Liver (tissue), 9 donors: Measurements from ENCODE around the gene KLHL33. TPM values are rescaled to one million over a fixed set of nuclear protein-coding genes. Genes with fewer than 3 reads are reported as not detected.

Source experiments
- DNase-seq: peaks from one replicate; pipeline ENCODE4 v3.0.0-alpha.2; 2017; ENCODE audit warnings: low spot score
- H3K27ac ChIP-seq, 2 donors: one replicate each; pipeline ENCODE4 v1.7.0; 2013; ENCODE audit warnings: inconsistent platforms in 2 of 2, low read length in 2 of 2, control low read depth in 1 of 2, low read depth in 1 of 2, mild to moderate bottlenecking in 1 of 2
- H3K27me3 ChIP-seq, 4 donors: one replicate each; pipeline versions ENCODE4 v1.6.1 to v1.7.0; 2013; ENCODE audit warnings: low read length in 3 of 4, inconsistent platforms in 1 of 4, mild to moderate bottlenecking in 1 of 4, moderate library complexity in 1 of 4; ENCODE audit not compliant: control insufficient read depth in 4 of 4, insufficient read depth in 4 of 4
- H3K36me3 ChIP-seq, 4 donors: one replicate each; pipeline versions ENCODE4 v1.6.1 to v1.7.0; 2013; ENCODE audit warnings: low read length in 3 of 4, mild to moderate bottlenecking in 3 of 4, low read depth in 1 of 4, moderate library complexity in 1 of 4; ENCODE audit not compliant: control insufficient read depth in 4 of 4, insufficient read depth in 3 of 4
- H3K4me1 ChIP-seq, 4 donors: one replicate each; pipeline versions ENCODE4 v1.6.1 to v1.7.0; 2013; ENCODE audit warnings: low read length in 3 of 4, mild to moderate bottlenecking in 3 of 4, moderate library complexity in 1 of 4; ENCODE audit not compliant: control insufficient read depth in 4 of 4, insufficient read depth in 4 of 4
- H3K4me3 ChIP-seq, 3 donors: one replicate each; pipeline versions ENCODE4 v1.6.1 to v1.7.0; 2013; ENCODE audit warnings: low read length in 3 of 3, control low read depth in 1 of 3, low read depth in 1 of 3, mild to moderate bottlenecking in 1 of 3
- H3K9ac ChIP-seq, 2 donors: one replicate each; pipeline ENCODE4 v1.7.0; 2013; ENCODE audit warnings: low read length in 2 of 2, mild to moderate bottlenecking in 2 of 2, moderate library complexity in 2 of 2, control low read depth in 1 of 2, low read depth in 1 of 2
- H3K9me3 ChIP-seq, 4 donors: one replicate each; pipeline versions ENCODE4 v1.6.1 to v1.7.0; 2013; ENCODE audit warnings: low read length in 3 of 4; ENCODE audit not compliant: control insufficient read depth in 4 of 4
- ATF3 ChIP-seq: IDR thresholded peaks from 2 replicates; pipeline ENCODE4 v1.6.1; 2016; ENCODE audit warnings: antibody characterized with exemption
- EGR1 ChIP-seq, 2 donors: IDR thresholded peaks; 2 replicates each; pipeline ENCODE4 v1.6.1; 2016 to 2018; ENCODE audit warnings: antibody characterized with exemption in 2 of 2, low read depth in 2 of 2
- FOXA1 ChIP-seq: IDR thresholded peaks from 2 replicates; pipeline ENCODE4 v1.6.1; 2016; ENCODE audit warnings: antibody characterized with exemption
- FOXA2 ChIP-seq: IDR thresholded peaks from 2 replicates; pipeline ENCODE4 v1.6.1; 2016; ENCODE audit warnings: antibody characterized with exemption
- GABPA ChIP-seq, 2 donors: IDR thresholded peaks in 1 of 2; conservative IDR thresholded peaks in 1 of 2; 2 replicates each; pipeline ENCODE4 v1.6.1; 2016; ENCODE audit warnings: antibody characterized with exemption in 2 of 2, mild to moderate bottlenecking in 1 of 2, moderate library complexity in 1 of 2
- HNF4G ChIP-seq: IDR thresholded peaks from 2 replicates; pipeline ENCODE4 v1.6.1; 2016; ENCODE audit warnings: antibody characterized with exemption
- JUND ChIP-seq, 2 donors: IDR thresholded peaks; 2 replicates each; pipeline ENCODE4 v1.6.1; 2016; ENCODE audit warnings: antibody characterized with exemption in 2 of 2
- MAX ChIP-seq: IDR thresholded peaks from 2 replicates; pipeline ENCODE4 v1.6.1; 2016; ENCODE audit warnings: antibody characterized with exemption
- NR2F2 ChIP-seq: IDR thresholded peaks from 2 replicates; pipeline ENCODE4 v1.6.1; 2016; ENCODE audit warnings: antibody characterized with exemption
- REST ChIP-seq: IDR thresholded peaks from 2 replicates; pipeline ENCODE4 v1.6.1; 2016; ENCODE audit warnings: antibody characterized with exemption, mild to moderate bottlenecking
- RXRA ChIP-seq, 2 donors: IDR thresholded peaks; 2 replicates each; pipeline ENCODE4 v1.6.1; 2017 to 2018; ENCODE audit warnings: antibody characterized with exemption in 2 of 2, mild to moderate bottlenecking in 1 of 2
- SP1 ChIP-seq: IDR thresholded peaks from 2 replicates; pipeline ENCODE4 v1.6.1; 2018; ENCODE audit warnings: antibody characterized with exemption, mild to moderate bottlenecking
- TAF1 ChIP-seq: conservative IDR thresholded peaks from 2 replicates; pipeline ENCODE4 v1.6.1; 2016; ENCODE audit warnings: antibody characterized with exemption, mild to moderate bottlenecking
- YY1 ChIP-seq: IDR thresholded peaks from 2 replicates; pipeline ENCODE4 v1.6.1; 2016; ENCODE audit warnings: antibody characterized with exemption, mild to moderate bottlenecking
- ZBTB33 ChIP-seq: IDR thresholded peaks from 2 replicates; pipeline ENCODE4 v1.6.1; 2016; ENCODE audit warnings: antibody characterized with exemption
- WGBS: extraction: QIAGEN DNeasy Blood & Tissue Kit; methylation state at CpG from one replicate; pipeline ENCODE4 v1.1.7; 2013; 5-methylcytosine and 5-hydroxymethylcytosine counted together
- polyA plus RNA-seq, 2 donors: library from polyadenylated mRNA; stranded (reverse) in 1 of 2; unstranded in 1 of 2; fragments of 200-250 nt in 1 of 2; fragments of >200 nt in 1 of 2; fragmentation: Nextera tagmentation in 1 of 2; extraction: Ambion mirVana in 1 of 2; gene quantifications; one replicate each; pipeline versions ENCODE4 v1.2.1 to v1.2.3, GENCODE V29; 2013 to 2015
- total RNA-seq, 2 donors: library from RNA; depleted of rRNA; stranded (reverse); fragments of >200 nt; gene quantifications; one replicate each; pipeline ENCODE4 v1.2.3, GENCODE V29; 2014
- donor health status: healthy.
- donor health status: healthy.
- donor health status: healthy.
- donor health status: healthy.
- donor health status: healthy.

The KLHL33 gene
- total and polyA plus RNA-seq, 4 donors, result 0.06 to 0.23 (median 0.15) TPM

GRCh38 chr14:20384886-20385285, 51.1 kb downstream of the KLHL33 start:
- no peaks in the 10 kb centered on the region for H3K27me3 ChIP-seq
- TF ChIP-seq ZBTB33 (no peak), YY1 (no peak), JUND (IDR thresholded peaks at IDR 0.05) (no peak), GABPA (IDR thresholded peaks at IDR 0.05 in 1 of 2, conservative IDR thresholded peaks at IDR 0.05 in 1 of 2) (no peak), REST (no peak), HNF4G (no peak), EGR1 (IDR thresholded peaks at IDR 0.05; ENCODE audit: low read depth in 2 of 2) (no peak), TAF1 (no peak)
- DNase-seq, result no peak
- no peaks in the 10 kb centered on the region for H3K9me3 ChIP-seq
- H3K27ac ChIP-seq, result no peak overlapping the region
- peaks cover 27 to 80% (median 70%) of the 10 kb centered on the region in 4 donors for H3K36me3 ChIP-seq
- no peak overlapping the region for H3K4me3 ChIP-seq
- 96% methylated on average over 5 of the region's 5 CpGs for WGBS
- H3K4me1 ChIP-seq, result peaks cover 0 to 3% (median 0%) of the 10 kb centered on the region in 4 donors
- H3K9ac ChIP-seq, result no peak overlapping the region

- TF ChIP-seq HNF4G (no peak), MAX (no peak), NR2F2 (no peak), JUND (IDR thresholded peaks at IDR 0.05) (no peak), GABPA (IDR thresholded peaks at IDR 0.05 in 1 of 2, conservative IDR thresholded peaks at IDR 0.05 in 1 of 2) (no peak), SP1 (no peak), FOXA1 (no peak)
- no peaks in the 10 kb centered on the region for H3K9me3 ChIP-seq
- WGBS, result 90% methylated on average over 7 of the region's 7 CpGs
- no peak for DNase-seq
- H3K27me3 ChIP-seq, result no peaks in the 10 kb centered on the region
- peaks cover 0 to 3% (median 0%) of the 10 kb centered on the region in 4 donors for H3K4me1 ChIP-seq
- no peak overlapping the region for H3K9ac ChIP-seq
- H3K4me3 ChIP-seq, result no peak overlapping the region
- peaks cover 22 to 81% (median 68%) of the 10 kb centered on the region in 4 donors for H3K36me3 ChIP-seq
- H3K27ac ChIP-seq, result no peak overlapping the region
Observed at GRCh38 chr14:20384321-20384720, 51.6 kb downstream of the KLHL33 start.

- Histone ChIP-seq H3K4me1 (peaks cover 0 to 3% (median 0%) of the 10 kb centered on the region in 4 donors), H3K27ac (no peak overlapping the region), H3K9me3 (no peaks in the 10 kb centered on the region), H3K27me3 (no peaks in the 10 kb centered on the region), H3K4me3 (no peak overlapping the region), H3K9ac (no peak overlapping the region), H3K36me3 (peaks cover 23 to 83% (median 70%) of the 10 kb centered on the region in 4 donors)
- DNase-seq, result no peak
- WGBS, result 95% methylated on average over 5 of the region's 5 CpGs
- TF ChIP-seq HNF4G, result no peak
- no peak for TF ChIP-seq JUND (IDR thresholded peaks at IDR 0.05)
- TF ChIP-seq FOXA1, result no peak
- TF ChIP-seq ATF3, result no peak
- TF ChIP-seq REST, result no peak
- TF ChIP-seq FOXA2, result no peak
- no peak for TF ChIP-seq SP1
- TF ChIP-seq MAX, result no peak
- TF ChIP-seq EGR1 (IDR thresholded peaks at IDR 0.05; ENCODE audit: low read depth in 2 of 2), result no peak
- TF ChIP-seq YY1, result no peak
- TF ChIP-seq RXRA (IDR thresholded peaks at IDR 0.05), result no peak
Observed at GRCh38 chr14:20383636-20384035, 52.3 kb downstream of the KLHL33 start.
